GM19023 (cell line): ENCODE data around the gene COX17.
A peak's percentile ranks its signal among the peaks of the same experiment; 100 is the strongest.
"Not testable (repeated sequence)": the region's sequence is repeated elsewhere in the genome, so short reads cannot be mapped to it uniquely, and the experiment has no call there.

ENCODE experiments used
- ATAC-seq: cut with Tn5 transposase; IDR thresholded peaks from one replicate; pipeline ENCODE4 v1.9.1; 2021; ENCODE audit warnings: mild to moderate bottlenecking, moderate library complexity; ENCODE audit not compliant: unreplicated experiment

COX17 gene

GRCh38 chr3:119676771-119677640 is at the start of gene COX17:
TSS of gene COX17 (minus strand) at chr3:119677406. CDS start at chr3:119677310, 96 bp downstream.
- peak; percentile 89 for ATAC-seq

DNA sequence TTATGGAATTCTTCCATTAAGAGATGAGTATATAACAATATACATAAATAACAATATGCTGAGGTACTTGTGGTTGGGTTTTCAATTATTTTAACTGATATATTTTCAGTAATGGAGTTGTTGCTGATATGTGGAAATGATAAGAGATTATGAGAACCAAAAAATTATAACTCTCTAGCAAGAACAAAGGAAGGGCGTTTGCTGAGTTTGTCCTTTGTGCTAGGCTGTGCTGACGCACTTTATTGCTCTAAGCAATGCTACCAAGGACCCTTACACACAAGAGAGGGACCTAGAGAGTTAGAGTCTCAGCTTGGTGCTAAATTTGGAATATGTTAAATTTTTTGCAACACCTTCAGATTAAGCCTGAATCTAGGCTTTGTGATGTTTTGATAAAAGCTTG is 49.7 kb upstream of the COX17 start:
- no peak for ATAC-seq

DNA sequence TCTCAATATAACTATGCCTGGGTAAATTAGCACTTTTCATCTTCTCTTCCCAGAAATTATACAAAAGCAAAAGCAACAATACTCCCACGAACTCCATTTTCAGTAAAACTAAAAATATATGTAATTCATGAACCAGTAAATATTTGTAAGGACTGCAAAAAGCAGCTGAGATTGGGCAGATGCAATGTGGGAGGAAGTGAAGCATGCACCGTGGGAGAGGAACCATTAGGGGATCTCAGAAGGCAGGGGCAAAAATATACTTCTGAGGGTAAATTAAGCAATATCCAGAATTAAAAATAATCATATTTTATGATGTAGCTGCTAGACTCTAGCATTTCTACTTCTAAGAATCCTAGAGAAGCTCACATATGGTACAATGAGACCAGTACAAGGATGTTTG is 45.8 kb upstream of the COX17 start:
- ATAC-seq = no peak

DNA sequence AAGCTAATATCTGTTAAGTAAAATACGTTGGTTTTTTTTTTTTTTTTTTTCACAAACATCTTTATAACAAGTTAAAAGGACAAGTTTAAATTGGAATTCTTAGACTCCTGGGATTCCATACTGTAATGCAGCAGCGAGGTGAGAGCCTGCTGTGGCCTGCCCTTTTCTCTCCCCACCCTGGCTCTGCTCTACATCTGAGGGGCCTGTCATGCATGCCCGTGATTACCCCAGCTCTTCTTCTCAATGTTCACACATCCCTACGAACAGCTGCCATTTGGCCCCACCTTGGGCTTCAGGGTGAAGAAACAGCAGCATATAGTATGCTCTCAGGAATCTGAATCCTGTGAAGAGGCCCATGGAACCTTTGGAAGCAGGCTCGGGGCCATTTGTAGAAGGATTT is 40.3 kb upstream of the COX17 start:
- ATAC-seq = no peak

GRCh38 chr3:119716998-119717397 is 39.8 kb upstream of the COX17 start:
- ATAC-seq = no peak

DNA sequence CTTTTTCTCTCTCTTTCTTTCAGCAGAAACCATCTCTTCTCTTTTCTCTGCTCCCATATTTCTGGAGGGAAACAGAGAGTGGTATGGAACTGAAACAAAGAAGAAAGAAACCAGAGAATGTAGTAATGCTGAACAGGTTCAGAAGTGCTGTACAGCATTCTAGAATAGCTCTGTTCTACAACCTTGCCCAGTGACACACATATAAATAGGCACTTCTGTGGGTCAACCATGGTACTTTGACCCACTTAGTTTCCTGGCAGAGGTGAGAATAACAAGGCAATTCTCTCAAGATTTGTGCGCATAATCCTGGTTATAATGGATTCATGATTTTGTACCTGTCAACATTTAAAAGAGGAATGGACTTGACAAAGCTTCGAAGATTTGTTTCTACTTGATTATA is 37.9 kb upstream of the COX17 start:
- no peak for ATAC-seq

GRCh38 chr3:119703820-119704531 is 26.8 kb upstream of the COX17 start:
- ATAC-seq = no peak

- peak; percentile 89 for ATAC-seq
Measured at GRCh38 chr3:119702530-119703527, 25.6 kb upstream of the COX17 start, which contains the start of gene CFAP91. TSS of gene CFAP91 (plus strand) at chr3:119703022. CDS start at chr3:119703099, 77 bp downstream.

DNA sequence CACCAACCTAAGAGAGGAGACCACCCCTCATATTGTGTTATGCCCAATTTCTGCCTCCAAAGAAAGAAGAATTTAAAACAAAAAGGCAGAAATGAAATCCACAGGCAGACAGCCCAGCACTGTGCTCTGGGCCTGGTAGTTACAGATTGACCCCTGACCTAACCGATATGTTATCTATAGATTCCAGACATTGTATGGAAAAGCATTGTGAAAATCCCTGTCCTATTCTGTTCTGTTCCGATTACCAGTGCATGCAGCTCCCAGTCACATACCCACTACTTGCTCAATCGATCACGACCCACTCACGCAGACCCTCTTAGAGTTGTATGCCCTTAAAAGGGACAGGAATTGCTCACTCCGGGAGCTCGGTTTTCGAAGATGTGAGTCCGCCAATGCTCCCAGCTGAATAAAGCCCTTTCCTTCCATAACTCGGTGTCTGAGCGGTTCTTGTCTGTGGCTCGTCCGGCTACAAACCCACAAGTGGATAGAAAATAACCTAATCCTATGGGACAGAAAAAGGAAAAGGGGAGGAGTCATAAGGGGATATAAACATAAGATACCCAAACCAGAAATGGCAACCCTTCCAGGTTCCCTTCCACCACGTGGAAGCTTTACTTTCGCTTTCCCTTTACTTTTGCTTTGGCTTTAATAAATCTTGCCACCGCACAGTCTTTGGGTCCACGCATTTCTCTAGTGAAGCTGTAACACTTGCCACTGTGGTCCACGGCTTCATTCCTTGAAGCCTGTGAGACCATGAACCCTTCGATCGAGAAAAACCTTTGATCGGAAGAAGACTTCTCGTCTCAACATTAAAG is 23.9 kb upstream of the COX17 start:
- ATAC-seq = peak; percentile 3

DNA sequence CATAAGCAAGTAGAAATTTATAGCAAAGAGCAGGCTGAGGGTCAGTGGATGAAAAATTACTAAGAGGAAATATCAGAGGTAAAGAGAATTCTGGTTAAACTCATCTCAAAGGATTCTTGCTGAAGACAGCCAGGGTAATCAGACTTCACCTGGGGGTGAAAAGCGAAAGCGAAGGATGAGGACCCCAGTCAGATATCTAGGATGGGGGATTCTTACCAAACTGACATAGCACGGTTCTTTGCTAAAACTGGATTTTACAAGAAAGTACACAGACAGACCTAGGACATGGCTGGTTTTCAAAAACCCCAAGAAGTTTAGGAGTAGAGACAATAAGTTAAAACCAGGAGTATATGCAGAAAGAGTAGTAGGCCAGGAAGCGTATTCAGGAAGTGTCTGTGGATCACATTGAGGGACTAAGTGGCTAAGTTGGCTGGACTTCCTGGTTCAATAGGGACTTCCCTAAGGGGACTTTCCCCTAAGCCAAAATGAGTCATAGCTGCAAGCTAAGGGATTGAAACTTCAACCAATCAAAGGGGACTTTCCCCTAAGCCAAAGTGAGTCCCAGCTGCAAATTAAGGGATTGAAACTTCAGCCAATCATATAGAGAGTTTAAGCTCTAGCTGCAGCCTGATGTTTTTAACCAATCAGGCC is 23.2 kb upstream of the COX17 start:
- peak; percentile 33 for ATAC-seq

GRCh38 chr3:119697394-119697793 is 20.2 kb upstream of the COX17 start:
- peak; percentile 59 for ATAC-seq

DNA sequence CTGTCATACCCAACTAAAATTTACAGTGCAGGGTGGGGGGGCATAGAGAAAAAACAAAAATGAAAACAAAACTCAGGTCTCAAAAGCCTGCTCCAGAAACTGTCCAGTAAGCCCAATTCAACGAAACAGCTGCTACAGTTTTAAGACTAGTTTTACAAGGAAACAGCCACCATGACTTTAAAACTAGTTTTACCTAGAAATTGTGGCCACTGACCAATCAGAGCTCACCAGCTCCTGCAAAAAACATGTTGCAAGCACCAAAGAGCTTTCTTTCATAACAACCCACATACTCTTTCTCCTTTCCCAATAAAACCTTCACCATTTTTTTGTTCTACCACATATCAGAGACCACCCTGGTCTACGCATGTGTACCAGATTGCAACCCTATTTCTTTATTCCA is 18.3 kb upstream of the COX17 start:
- ATAC-seq = no peak

- ATAC-seq = no peak
Measured at GRCh38 chr3:119690043-119690656, 12.9 kb upstream of the COX17 start.

DNA sequence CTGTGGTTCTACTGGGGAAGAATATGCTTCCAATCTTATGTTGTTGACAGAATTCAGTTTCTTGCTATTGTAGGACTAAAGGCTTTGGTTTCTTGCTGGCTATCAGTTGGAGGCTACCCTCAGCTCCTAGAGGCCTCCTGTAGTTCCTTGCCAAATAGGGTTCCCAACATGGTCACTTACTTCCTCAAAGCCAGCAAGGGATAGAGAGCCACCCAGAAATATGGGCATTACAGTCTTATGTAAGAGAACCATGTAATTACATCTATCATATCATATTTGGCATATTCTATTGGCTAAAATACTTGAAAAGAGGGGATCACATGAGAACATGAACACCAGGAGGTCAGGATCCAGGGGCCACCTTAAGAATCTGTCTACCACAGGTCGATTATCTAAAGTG is 6.2 kb upstream of the COX17 start:
- ATAC-seq = no peak

GRCh38 chr3:119681279-119681678 is 4.1 kb upstream of the COX17 start:
- ATAC-seq = no peak

- no peak for ATAC-seq
Measured at GRCh38 chr3:119679874-119680273, 2.7 kb upstream of the COX17 start.

DNA sequence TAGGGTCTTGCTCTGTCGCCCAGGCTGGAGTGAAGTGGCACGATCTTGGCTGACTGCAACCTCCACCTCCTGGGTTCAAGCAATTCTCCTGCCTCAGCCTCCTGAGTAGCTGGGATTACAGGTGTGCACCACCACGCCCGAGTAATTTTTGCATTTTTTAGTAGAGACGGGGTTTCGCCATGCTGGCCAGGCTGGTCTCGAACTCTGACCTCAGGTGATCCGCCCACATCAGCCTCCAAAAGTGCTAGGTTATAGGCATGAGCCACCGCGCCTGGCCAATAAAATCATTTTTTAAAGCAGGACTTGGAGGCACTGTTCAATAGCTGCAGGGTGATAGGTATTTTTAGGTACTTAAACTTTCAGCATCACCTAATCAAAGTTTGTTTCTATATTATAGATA is 1.0 kb upstream of the COX17 start:
- not testable (repeated sequence) for ATAC-seq

DNA sequence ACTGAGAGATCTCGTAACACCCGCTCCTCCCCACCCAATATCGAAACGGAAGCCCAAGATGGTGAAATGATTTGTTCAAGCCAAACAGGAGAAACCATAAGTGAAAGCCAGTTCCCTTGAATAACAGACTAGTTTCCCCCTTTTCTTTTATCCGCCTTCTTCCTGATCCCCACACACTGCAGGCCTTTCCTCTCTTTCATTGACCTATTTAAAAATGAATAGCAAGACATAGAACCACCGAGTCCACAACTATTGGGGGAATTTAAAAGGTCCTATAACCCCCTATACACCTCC is 382 bp upstream of the COX17 start:
- ATAC-seq = no peak

DNA sequence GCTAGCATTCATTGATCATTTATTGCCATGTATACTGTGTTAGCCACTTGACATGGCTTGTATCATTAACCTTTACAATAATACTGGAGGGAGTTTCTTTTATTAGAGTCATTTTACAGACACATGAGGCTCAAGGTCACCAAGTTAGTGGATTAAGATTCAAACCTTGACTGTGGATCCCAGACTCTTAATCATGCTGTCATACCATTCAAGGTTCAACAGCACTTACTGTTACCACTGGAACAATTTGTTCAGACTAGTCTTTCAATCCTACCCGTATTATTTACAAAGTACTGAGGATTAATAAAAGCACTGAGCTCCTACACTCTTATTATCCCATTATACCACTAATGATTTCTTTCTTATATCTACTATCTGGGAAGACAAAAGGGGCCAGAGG is 1.2 kb downstream of the COX17 start:
- ATAC-seq = no peak
